ENCODE data around the gene XXYLT1. TPM values are rescaled to one million over a fixed set of nuclear protein-coding genes. Genes with fewer than 3 reads are reported as not detected.
A peak's percentile ranks its signal among the peaks of the same experiment; 100 is the strongest.

XXYLT1 gene
- total and polyA plus RNA-seq, 9 of the 15 experiments (the other 6 are each of a cell fraction or from before 2014, with no cell fraction given): 1.9 to 18.9 (median 15.0) TPM

DNA sequence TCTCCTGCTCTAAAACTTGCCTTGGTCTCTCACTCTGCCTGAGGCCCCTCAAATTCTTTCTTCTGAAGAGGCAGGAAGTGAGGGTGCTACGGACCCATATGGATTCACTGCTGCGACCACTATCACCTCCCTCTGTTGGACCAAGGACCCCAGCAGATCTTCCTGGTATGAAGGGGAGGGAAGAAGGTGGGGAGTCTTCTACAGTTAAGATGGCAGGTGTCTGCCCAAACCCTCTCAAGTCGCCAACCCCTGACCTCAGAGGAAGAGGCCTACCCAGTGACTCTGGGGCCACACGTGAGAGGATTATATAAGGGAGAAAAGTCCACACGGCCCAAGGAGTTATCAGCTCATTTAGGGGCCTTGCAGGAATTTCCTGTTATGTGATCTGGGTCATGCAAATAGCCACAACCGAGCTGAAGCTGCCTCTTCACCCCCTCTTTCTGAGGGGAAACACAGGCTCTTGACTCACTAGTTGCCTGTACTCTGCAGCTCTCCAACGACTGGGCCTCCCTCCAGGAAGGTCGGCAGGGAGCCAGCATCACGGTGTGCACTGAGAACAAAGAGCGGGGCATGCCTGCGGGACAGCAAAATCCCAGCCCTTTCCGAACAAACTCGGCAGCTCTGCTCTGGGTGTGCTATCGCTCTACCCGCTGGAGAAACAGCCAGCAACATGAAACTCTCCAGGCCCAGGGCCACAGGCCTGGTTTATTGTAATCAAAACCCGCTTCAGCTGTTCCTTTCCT is 116.0 kb downstream of the XXYLT1 start (continued):
- TF ChIP-seq ZBTB7A (IDR thresholded peaks at IDR 0.05; ENCODE audit: borderline replicate concordance, control insufficient read depth, low read depth, low read length) (peak; percentile 26; the same call in 1 of the 2 replicates), NR2C2 (CRISPR knock-in tag; IDR thresholded peaks at IDR 0.05) (no peak), NR2C2 (tag; IDR thresholded peaks at IDR 0.05) (peak; percentile 80), ZNF592 (IDR thresholded peaks at IDR 0.05) (peak; percentile 87), CBFA2T2 (conservative IDR thresholded peaks at IDR 0.05) (0 out of 2 replicates have a peak, but pooled peaks have one; percentile 5), PTRF (tag; IDR thresholded peaks at IDR 0.05) (0 out of 2 replicates have a peak, but pooled peaks have one; percentile 43), SMAD4 (CRISPR knock-in tag; conservative IDR thresholded peaks at IDR 0.05) (0 out of 2 replicates have a peak, but pooled peaks have one; percentile 68), ETV5 (CRISPR knock-in tag; IDR thresholded peaks at IDR 0.05; ENCODE audit: low read depth) (peak; percentile 38; the same call in 1 of the 2 replicates), PHF21A (IDR thresholded peaks at IDR 0.05; ENCODE audit: borderline replicate concordance, low read depth) (no peak), ZFPM2 (CRISPR knock-in tag; IDR thresholded peaks at IDR 0.05) (no peak), ZSCAN29 (IDR thresholded peaks at IDR 0.05) (no peak), ZNF282 (CRISPR knock-in tag; IDR thresholded peaks at IDR 0.05) (no peak)

Data from K562 (cell line).